Measurements from ENCODE around the gene PXDN.

Gene PXDN

GRCh38 chr2:1647417-1648240, 96.7 kb downstream of the PXDN start:
- ATAC-seq = no peak
- no peak for DNase-seq

- DNase-seq = no peak
- ATAC-seq = no peak
Measured at GRCh38 chr2:1645761-1646476, 98.4 kb downstream of the PXDN start.

GRCh38 chr2:1644427-1644826, 99.9 kb downstream of the PXDN start:
- ATAC-seq = no peak
- no peak for DNase-seq

GRCh38 chr2:1642993-1643619, 101.2 kb downstream of the PXDN start:
- no peak for DNase-seq
- no peak for ATAC-seq

GRCh38 chr2:1642066-1642861, 102.1 kb downstream of the PXDN start:
- ATAC-seq (no peak), DNase-seq (no peak)

GRCh38 chr2:1641523-1641922, 102.8 kb downstream of the PXDN start:
- ATAC-seq (no peak), DNase-seq (no peak)

- no peak for ATAC-seq
Measured at GRCh38 chr2:1640301-1641135, 103.8 kb downstream of the PXDN start.

GRCh38 chr2:1639086-1639858, 105.0 kb downstream of the PXDN start:
- ATAC-seq = no peak
- DNase-seq = no peak

More at GRCh38 chr2:1640301-1641135, 103.8 kb downstream of the PXDN start:
- DNase-seq = no peak

- no peak for DNase-seq
- ATAC-seq = no peak
Measured at GRCh38 chr2:1638281-1638860, 105.9 kb downstream of the PXDN start.

GRCh38 chr2:1636791-1637415, 107.4 kb downstream of the PXDN start:
- ATAC-seq = no peak
- DNase-seq = no peak

GRCh38 chr2:1635823-1636222, 108.5 kb downstream of the PXDN start:
- no peak for ATAC-seq

GRCh38 chr2:1634681-1635341, 109.5 kb downstream of the PXDN start:
- no peak for ATAC-seq
- no peak for DNase-seq

More at GRCh38 chr2:1635823-1636222, 108.5 kb downstream of the PXDN start:
- DNase-seq = no peak

- DNase-seq (no peak), ATAC-seq (no peak)
Measured at GRCh38 chr2:1633936-1634587, 110.3 kb downstream of the PXDN start.

- no peak for ATAC-seq
- no peak for DNase-seq
Measured at GRCh38 chr2:1633092-1633671, 111.1 kb downstream of the PXDN start.

- ATAC-seq (no peak), DNase-seq (no peak)
Measured at GRCh38 chr2:1632510-1632909, 111.8 kb downstream of the PXDN start.

GRCh38 chr2:1632002-1632348, 112.3 kb downstream of the PXDN start:
- DNase-seq (no peak), ATAC-seq (no peak)

- DNase-seq (no peak), ATAC-seq (no peak)
Measured at GRCh38 chr2:1631292-1632001, 112.9 kb downstream of the PXDN start.

GRCh38 chr2:1628893-1629292, 115.4 kb downstream of the PXDN start:
- no peak for ATAC-seq
- no peak for DNase-seq
